GM12873 (cell line): ENCODE data around the gene PNPLA7.

ENCODE experiments used
- CTCF ChIP-seq: IDR thresholded peaks from 2 replicates; pipeline ENCODE4 v1.5.1; 2012; ENCODE audit warnings: low read depth, mild to moderate bottlenecking, moderate library complexity, low read length, control low read depth; ENCODE audit not compliant: insufficient read depth; ENCODE audit errors: missing control alignments

Gene PNPLA7

GRCh38 chr9:137421838-137422603 is 128.2 kb downstream of the PNPLA7 start:
- no peak for TF ChIP-seq CTCF

GRCh38 chr9:137417161-137418021 is 132.8 kb downstream of the PNPLA7 start:
- TF ChIP-seq CTCF: no peak

- TF ChIP-seq CTCF: no peak
These were observed 133.5 kb downstream of the PNPLA7 start for GRCh38 chr9:137416563-137417151.

GRCh38 chr9:137416006-137416562 is 134.1 kb downstream of the PNPLA7 start:
- TF ChIP-seq CTCF: no peak

GRCh38 chr9:137415451-137415850 is 134.8 kb downstream of the PNPLA7 start:
- no peak for TF ChIP-seq CTCF

GRCh38 chr9:137412431-137412830 is 137.8 kb downstream of the PNPLA7 start:
- TF ChIP-seq CTCF: no peak
